B cell (primary cell): ENCODE data around the gene CD8B. TPM values are rescaled to one million over a fixed set of nuclear protein-coding genes. Genes with fewer than 3 reads are reported as not detected.

Experiments used
- ATAC-seq: fragments of 200-7000 bp; cut with Tn5 transposase; one replicate; pipeline ENCODE4 v1.10.0; 2021; ENCODE audit warnings: low read depth, mild to moderate bottlenecking, moderate number of reproducible peaks, moderate library complexity
- CTCF ChIA-PET: fragments of 350-600 bp; sonication (Branson Sonifier 250); formaldehyde crosslinking; loops from one replicate; lab custom pipeline; 2021; ENCODE audit warnings: antibody characterized with exemption, inconsistent platforms; lab: Charles Lee
- POLR2A ChIA-PET: fragments of 350-600 bp; sonication (Branson Sonifier 250); formaldehyde crosslinking; loops from one replicate; lab custom pipeline; 2021; ENCODE audit warnings: antibody characterized with exemption; lab: Charles Lee
- DNase-seq: peaks from one replicate; pipeline ENCODE4 v3.0.0; 2013
- H2AFZ ChIP-seq: 2 replicates; pipeline ENCODE4 v1.6.1; 2012; ENCODE audit warnings: mild to moderate bottlenecking, low read depth, low read length; ENCODE audit not compliant: insufficient read depth, poor library complexity, severe bottlenecking
- H3K27ac ChIP-seq, 2 donors: 1 replicate in 1 of 2; 2 replicates in 1 of 2; pipeline ENCODE4 v1.5.1; 2012 to 2013; ENCODE audit warnings: low read length in 2 of 2, mild to moderate bottlenecking in 2 of 2, moderate library complexity in 1 of 2
- H3K27me3 ChIP-seq, 4 experiments: fragments of 200-600 bp in 1 of 4; sonication (generic) in 1 of 4; replicated peaks in 1 of 4; 1 replicate in 2 of 4; 2 replicates in 2 of 4; pipeline versions ENCODE4 v1.6.1 to v1.7.0; 2013 to 2016; ENCODE audit warnings: low read length in 3 of 4, mild to moderate bottlenecking in 2 of 4, mixed read lengths in 1 of 4, moderate library complexity in 1 of 4; ENCODE audit not compliant: insufficient read depth in 4 of 4, control insufficient read depth in 3 of 4; ENCODE audit errors: control extremely low read depth in 1 of 4
- H3K36me3 ChIP-seq, 2 experiments: replicated peaks in 1 of 2; 1 replicate in 1 of 2; 2 replicates in 1 of 2; pipeline versions ENCODE4 v1.6.1 to v1.7.1; 2013; ENCODE audit warnings: low read length in 1 of 2; ENCODE audit not compliant: insufficient read depth in 2 of 2, control insufficient read depth in 1 of 2; ENCODE audit errors: control extremely low read depth in 1 of 2, extremely low read depth in 1 of 2
- H3K4me1 ChIP-seq, 2 donors: fragments of 200-600 bp in 1 of 2; sonication (generic) in 1 of 2; 1 replicate in 1 of 2; 2 replicates in 1 of 2; pipeline versions ENCODE4 v1.5.1 to v1.6.1; 2013 to 2017; ENCODE audit warnings: low read length in 2 of 2; ENCODE audit not compliant: control insufficient read depth in 2 of 2, insufficient read depth in 2 of 2
- H3K4me2 ChIP-seq: replicated peaks from 2 replicates; pipeline ENCODE3; 2012; ENCODE audit warnings: mild to moderate bottlenecking, low read depth, low read length; ENCODE audit not compliant: poor library complexity, severe bottlenecking
- H3K4me3 ChIP-seq, 5 experiments: fragments of 200-600 bp in 1 of 5; sonication (generic) in 1 of 5; 1 replicate in 3 of 5; 2 replicates in 2 of 5; pipeline versions ENCODE4 v1.5.1 to v1.7.0; 2011 to 2016; ENCODE audit warnings: low read length in 4 of 5, mild to moderate bottlenecking in 4 of 5, low read depth in 2 of 5, control low read depth in 1 of 5, moderate library complexity in 1 of 5; ENCODE audit not compliant: insufficient read depth in 1 of 5; ENCODE audit errors: control extremely low read depth in 1 of 5, extremely low read depth in 1 of 5
- H3K79me2 ChIP-seq: fragments of 200-600 bp; sonication (generic); one replicate; pipeline ENCODE4 v1.6.0; 2016; ENCODE audit warnings: low read length; ENCODE audit not compliant: control insufficient read depth, insufficient read depth
- H3K9ac ChIP-seq: fragments of 200-600 bp; sonication (generic); 2 replicates; pipeline ENCODE4 v1.6.1; 2017; ENCODE audit warnings: mild to moderate bottlenecking, low read length, moderate library complexity
- H3K9me3 ChIP-seq, 3 donors: one replicate each; pipeline versions ENCODE4 v1.6.1 to v1.7.1; 2013; ENCODE audit warnings: low read length in 2 of 3; ENCODE audit not compliant: control insufficient read depth in 2 of 3, insufficient read depth in 1 of 3; ENCODE audit errors: control extremely low read depth in 1 of 3
- H4K20me1 ChIP-seq: 2 replicates; pipeline ENCODE4 v1.6.0; 2012; ENCODE audit warnings: mild to moderate bottlenecking, low read length; ENCODE audit not compliant: insufficient read depth, control insufficient read depth, poor library complexity, severe bottlenecking
- H3K27ac Mint-ChIP-seq: one replicate; pipeline ENCODE4 v1.8.0; 2021; ENCODE audit warnings: mixed read lengths
- H3K27me3 Mint-ChIP-seq: one replicate; pipeline ENCODE4 v1.8.0; 2021; ENCODE audit warnings: mixed read lengths
- H3K4me1 Mint-ChIP-seq: one replicate; pipeline ENCODE4 v1.8.0; 2021; ENCODE audit warnings: mixed read lengths
- H3K4me3 Mint-ChIP-seq: one replicate; pipeline ENCODE4 v1.8.0; 2021; ENCODE audit warnings: mixed read lengths
- H3K9me3 Mint-ChIP-seq: one replicate; pipeline ENCODE4 v1.8.0; 2022; ENCODE audit warnings: mixed read lengths; ENCODE audit not compliant: insufficient read depth
- CTCF ChIP-seq: fragments of 200-600 bp; IDR thresholded peaks from one replicate; pipeline ENCODE4 v1.8.0; 2022; ENCODE audit warnings: antibody characterized with exemption, mild to moderate bottlenecking
- EZH2 ChIP-seq: IDR thresholded peaks from 2 replicates; pipeline ENCODE4 v1.6.1; 2012; ENCODE audit warnings: borderline replicate concordance, low read depth, mild to moderate bottlenecking, moderate library complexity, low read length; ENCODE audit not compliant: insufficient read depth, poor library complexity, severe bottlenecking
- WGBS: methylation state at CpG from one replicate; pipeline ENCODE4 v1.1.5; 2013; ENCODE audit warnings: missing lambda C conversion rate; ENCODE audit not compliant: insufficient coverage; 5-methylcytosine and 5-hydroxymethylcytosine counted together
- intact Hi-C: fragments of 100-400 bp; cut with micrococcal nuclease; formaldehyde crosslinking; loops from one replicate; pipeline ENCODE4 v1.10.0; 2022
- polyA plus RNA-seq: library from polyadenylated mRNA; depleted of rRNA; stranded (reverse); fragments of >200 nt; gene quantifications from 2 replicates; pipeline ENCODE4 v1.2.3, GENCODE V29; 2012
- total RNA-seq, 2 donors: library from RNA; stranded (reverse); fragments of 120-200 nt in 1 of 2; gene quantifications; 1 replicate in 1 of 2; 2 replicates in 1 of 2; pipeline versions ENCODE4 v1.2.3 to v1.2.4, GENCODE V29; 2013 to 2022

CD8B gene
- total and polyA plus RNA-seq, 2 donors (not counting 1 experiment from before 2014, with no cell fraction given), result 0.45 TPM; not detected in 1

- WGBS, result 86% methylated on average over 5 of the region's 5 CpGs
- Mint-ChIP-seq H3K9me3 (no peaks in the 10 kb centered on the region), H3K27ac (no peak overlapping the region), H3K27me3 (no peaks in the 10 kb centered on the region), H3K4me1 (no peaks in the 10 kb centered on the region), H3K4me3 (no peak overlapping the region)
- intact Hi-C loops, result no loop called here
- peaks cover 3% of the 10 kb centered on the region for H4K20me1 ChIP-seq
- no peaks in the 10 kb centered on the region for H3K27me3 ChIP-seq
- no peaks in the 10 kb centered on the region for H3K4me1 ChIP-seq
- POLR2A ChIA-PET, result no interaction called here
- H3K27ac ChIP-seq, result no peak overlapping the region
- peaks cover 20 to 64% of the 10 kb centered on the region in 2 experiments for H3K36me3 ChIP-seq
- CTCF ChIA-PET, result interaction anchor here (0.6 kb wide), 1 partner anchor 10 kb away, joined by 3 read pairs; no protein-coding TSS in a partner anchor
- DNase-seq (no peak), ATAC-seq (no peak)
- no peak overlapping the region for H3K4me3 ChIP-seq
- TF ChIP-seq EZH2 (no peak), CTCF (no peak)
- H3K4me2 ChIP-seq, result no peak overlapping the region
- no peak overlapping the region for H2AFZ ChIP-seq
- no peaks in the 10 kb centered on the region for H3K9me3 ChIP-seq
- H3K79me2 ChIP-seq, result no peaks in the 10 kb centered on the region
- no peak overlapping the region for H3K9ac ChIP-seq
Observed at GRCh38 chr2:86774862-86775261, 86.8 kb downstream of the CD8B start.

DNA sequence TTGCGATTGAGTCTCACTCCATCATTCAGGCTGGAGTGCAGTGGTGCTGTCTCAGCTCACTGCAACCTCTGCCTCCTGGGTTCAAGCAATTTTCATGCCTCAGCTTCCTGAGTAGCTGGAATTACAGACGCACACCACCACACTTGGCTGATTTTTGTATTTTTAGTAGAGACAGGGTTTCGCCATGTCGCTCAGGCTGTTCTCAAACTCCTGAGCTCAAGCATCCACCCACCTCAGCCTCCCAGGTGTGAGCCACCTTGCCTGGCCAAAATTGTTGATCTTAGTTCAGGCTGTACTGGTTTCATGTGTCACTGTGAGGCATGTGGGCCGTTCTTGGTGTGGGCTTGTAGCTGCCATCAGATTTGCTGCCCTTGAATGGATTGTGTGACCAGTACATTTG lies 89.1 kb downstream of the CD8B start:
- ChIA-PET POLR2A (no interaction called here), CTCF (interaction anchor here (1.8 kb wide), 1 partner anchor 10 kb away, joined by 5 read pairs; no protein-coding TSS in a partner anchor)
- TF ChIP-seq CTCF, result no peak
- TF ChIP-seq EZH2, result no peak
- H3K4me1 ChIP-seq, result no peaks in the 10 kb centered on the region
- H3K36me3 ChIP-seq, result peaks cover 20 to 82% of the 10 kb centered on the region in 2 experiments
- no peak overlapping the region for H3K4me2 ChIP-seq
- H3K27ac Mint-ChIP-seq, result no peak overlapping the region
- H3K27ac ChIP-seq, result no peak overlapping the region
- DNase-seq, result no peak
- no peaks in the 10 kb centered on the region for H3K27me3 Mint-ChIP-seq
- H3K27me3 ChIP-seq, result no peaks in the 10 kb centered on the region
- H3K79me2 ChIP-seq, result peaks cover 5% of the 10 kb centered on the region
- no peak overlapping the region for H2AFZ ChIP-seq
- H3K9me3 Mint-ChIP-seq, result no peaks in the 10 kb centered on the region
- WGBS, result 85% methylated on average over 4 of the region's 5 CpGs
- H3K4me1 Mint-ChIP-seq, result no peaks in the 10 kb centered on the region
- no peak overlapping the region for H3K4me3 Mint-ChIP-seq
- H3K9me3 ChIP-seq, result no peaks in the 10 kb centered on the region
- no peak overlapping the region for H3K4me3 ChIP-seq
- H3K9ac ChIP-seq, result no peak overlapping the region
- peaks cover 14% of the 10 kb centered on the region for H4K20me1 ChIP-seq
- ATAC-seq, result no peak
- intact Hi-C loops, result no loop called here
